Hepatocyte (in vitro differentiated cells): ENCODE measurements around the gene CACNA2D4.

Experiments
- CTCF ChIP-seq: fragments of 200-600 bp; sonication (generic); IDR thresholded peaks from 2 replicates; pipeline ENCODE4 v1.5.1; 2016; ENCODE audit warnings: antibody characterized with exemption, mild to moderate bottlenecking; ENCODE audit not compliant: poor library complexity
- EZH2 ChIP-seq: fragments of 200-600 bp; sonication (generic); IDR thresholded peaks from 2 replicates; pipeline ENCODE4 v1.6.1; 2016; ENCODE audit warnings: antibody characterized with exemption, mild to moderate bottlenecking, borderline replicate concordance
- EZH2phosphoT487 ChIP-seq: fragments of 200-600 bp; sonication (generic); IDR thresholded peaks from one replicate; pipeline ENCODE4 v1.6.1; 2018; ENCODE audit warnings: antibody characterized with exemption, mild to moderate bottlenecking, low read depth, moderate library complexity; ENCODE audit not compliant: unreplicated experiment, severe bottlenecking

GRCh38 chr12:1836241-1836803 lies 82.1 kb downstream of the CACNA2D4 start:
- no peak for TF ChIP-seq EZH2phosphoT487
- TF ChIP-seq CTCF, result no peak
- TF ChIP-seq EZH2, result no peak
